Transverse colon (tissue), 4 donors: ENCODE data around the gene KRT74. TPM values are rescaled to one million over a fixed set of nuclear protein-coding genes. Genes with fewer than 3 reads are reported as not detected.

Experiments
- DNase-seq: peaks from one replicate; pipeline ENCODE4 v3.0.0-alpha.2; 2019
- H3K27ac ChIP-seq, 4 donors: fragments of 200-600 bp; sonication (generic); 2 replicates each; pipeline ENCODE4 v1.5.1; 2016 to 2018; ENCODE audit warnings: inconsistent platforms in 4 of 4
- H3K27me3 ChIP-seq: fragments of 200-600 bp; sonication (generic); 2 replicates; pipeline ENCODE4 v1.5.1; 2017; ENCODE audit warnings: inconsistent platforms
- H3K36me3 ChIP-seq, 4 donors: fragments of 200-600 bp; sonication (generic); 2 replicates each; pipeline ENCODE4 v1.5.1; 2017 to 2019; ENCODE audit warnings: inconsistent platforms in 4 of 4
- H3K4me1 ChIP-seq, 4 donors: fragments of 200-600 bp; sonication (generic); 2 replicates each; pipeline ENCODE4 v1.5.1; 2017 to 2020; ENCODE audit warnings: inconsistent platforms in 4 of 4
- H3K4me3 ChIP-seq, 4 donors: fragments of 200-600 bp; sonication (generic); 1 replicate in 1 of 4; 2 replicates in 3 of 4; pipeline versions ENCODE4 v1.5.1 to v1.6.1; 2017 to 2019; ENCODE audit warnings: inconsistent platforms in 4 of 4
- H3K9me3 ChIP-seq, 2 donors: fragments of 200-600 bp; sonication (generic); 2 replicates each; pipeline ENCODE4 v1.5.1; 2017 to 2019; ENCODE audit warnings: inconsistent platforms in 2 of 2
- EP300 ChIP-seq: sonication (generic); formaldehyde crosslinking; IDR thresholded peaks from one replicate; pipeline ENCODE4 v1.6.1; 2017; ENCODE audit warnings: antibody characterized with exemption, low read depth
- POLR2A ChIP-seq: fragments of 450-650 bp; IDR thresholded peaks from one replicate; pipeline ENCODE4 v1.6.1; 2016; ENCODE audit warnings: antibody characterized with exemption, mild to moderate bottlenecking, moderate library complexity
- POLR2AphosphoS5 ChIP-seq, 3 donors: sonication (generic); formaldehyde crosslinking; IDR thresholded peaks; one replicate each; pipeline ENCODE4 v1.6.1; 2016; ENCODE audit warnings: antibody characterized with exemption in 3 of 3
- WGBS, 2 donors: methylation state at CpG; one replicate each; pipeline ENCODE4 v1.1.5; 2018; ENCODE audit warnings: low coverage in 1 of 2; 5-methylcytosine and 5-hydroxymethylcytosine counted together
- in situ Hi-C, 4 donors: fragments of 200-750 bp; cut with MboI; loops; one replicate each; pipeline versions ENCODE4 v1.15.0 to v1.15.1; 2017; ENCODE audit warnings: low sequenced_read_pairs in 3 of 4, low pct_ligation_motif_present in 1 of 4, low pct_unique_long_range_greater_than_20kb in 1 of 4
- intact Hi-C: fragments of 100-400 bp; cut with DNase I; formaldehyde crosslinking; loops from one replicate; pipeline ENCODE4 v1.15.1; 2023; ENCODE audit warnings: low total_unique reads
- total RNA-seq, 4 donors: library from RNA; depleted of rRNA; stranded (reverse); fragments of >200 nt; gene quantifications; one replicate each; pipeline ENCODE4 v1.1.0, GENCODE V29; 2016
- TF ChIP-seq, protein P1 (sequence below), 5 experiments: fragments of 200-600 bp in 3 of 5; fragments of 450-650 bp in 2 of 5; sonication (generic) in 3 of 5; IDR thresholded peaks; 1 replicate in 2 of 5; 2 replicates in 3 of 5; pipeline ENCODE4 v1.5.1; 2016 to 2017; ENCODE audit warnings: antibody characterized with exemption in 5 of 5, inconsistent platforms in 3 of 5, mild to moderate bottlenecking in 2 of 5, moderate library complexity in 1 of 5

The KRT74 gene
- total RNA-seq, 4 donors from 2014 or later, result not detected

GRCh38 chr12:52539821-52540173 is 33.8 kb downstream of the KRT74 start:
- intact Hi-C loops (no loop called here), in situ Hi-C loops (no loop called here)
- H3K9me3 ChIP-seq, result no peaks in the 10 kb centered on the region
- no peak overlapping the region for H3K27ac ChIP-seq
- 78 to 94% methylated on average over 3 of the region's 3 CpGs for WGBS, 2 donors
- DNase-seq, result no peak
- TF ChIP-seq POLR2A (no peak), POLR2AphosphoS5 (IDR thresholded peaks at IDR 0.05) (no peak), EP300 (no peak)
- TF ChIP-seq, protein P1, sequence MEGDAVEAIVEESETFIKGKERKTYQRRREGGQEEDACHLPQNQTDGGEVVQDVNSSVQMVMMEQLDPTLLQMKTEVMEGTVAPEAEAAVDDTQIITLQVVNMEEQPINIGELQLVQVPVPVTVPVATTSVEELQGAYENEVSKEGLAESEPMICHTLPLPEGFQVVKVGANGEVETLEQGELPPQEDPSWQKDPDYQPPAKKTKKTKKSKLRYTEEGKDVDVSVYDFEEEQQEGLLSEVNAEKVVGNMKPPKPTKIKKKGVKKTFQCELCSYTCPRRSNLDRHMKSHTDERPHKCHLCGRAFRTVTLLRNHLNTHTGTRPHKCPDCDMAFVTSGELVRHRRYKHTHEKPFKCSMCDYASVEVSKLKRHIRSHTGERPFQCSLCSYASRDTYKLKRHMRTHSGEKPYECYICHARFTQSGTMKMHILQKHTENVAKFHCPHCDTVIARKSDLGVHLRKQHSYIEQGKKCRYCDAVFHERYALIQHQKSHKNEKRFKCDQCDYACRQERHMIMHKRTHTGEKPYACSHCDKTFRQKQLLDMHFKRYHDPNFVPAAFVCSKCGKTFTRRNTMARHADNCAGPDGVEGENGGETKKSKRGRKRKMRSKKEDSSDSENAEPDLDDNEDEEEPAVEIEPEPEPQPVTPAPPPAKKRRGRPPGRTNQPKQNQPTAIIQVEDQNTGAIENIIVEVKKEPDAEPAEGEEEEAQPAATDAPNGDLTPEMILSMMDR (IDR thresholded peaks at IDR 0.05), result no peak
- no peak overlapping the region for H3K4me3 ChIP-seq
- no peaks in the 10 kb centered on the region for H3K36me3 ChIP-seq
- no peaks in the 10 kb centered on the region for H3K27me3 ChIP-seq
- H3K4me1 ChIP-seq, result peaks cover 0 to 3% (median 0%) of the 10 kb centered on the region in 4 donors

DNA sequence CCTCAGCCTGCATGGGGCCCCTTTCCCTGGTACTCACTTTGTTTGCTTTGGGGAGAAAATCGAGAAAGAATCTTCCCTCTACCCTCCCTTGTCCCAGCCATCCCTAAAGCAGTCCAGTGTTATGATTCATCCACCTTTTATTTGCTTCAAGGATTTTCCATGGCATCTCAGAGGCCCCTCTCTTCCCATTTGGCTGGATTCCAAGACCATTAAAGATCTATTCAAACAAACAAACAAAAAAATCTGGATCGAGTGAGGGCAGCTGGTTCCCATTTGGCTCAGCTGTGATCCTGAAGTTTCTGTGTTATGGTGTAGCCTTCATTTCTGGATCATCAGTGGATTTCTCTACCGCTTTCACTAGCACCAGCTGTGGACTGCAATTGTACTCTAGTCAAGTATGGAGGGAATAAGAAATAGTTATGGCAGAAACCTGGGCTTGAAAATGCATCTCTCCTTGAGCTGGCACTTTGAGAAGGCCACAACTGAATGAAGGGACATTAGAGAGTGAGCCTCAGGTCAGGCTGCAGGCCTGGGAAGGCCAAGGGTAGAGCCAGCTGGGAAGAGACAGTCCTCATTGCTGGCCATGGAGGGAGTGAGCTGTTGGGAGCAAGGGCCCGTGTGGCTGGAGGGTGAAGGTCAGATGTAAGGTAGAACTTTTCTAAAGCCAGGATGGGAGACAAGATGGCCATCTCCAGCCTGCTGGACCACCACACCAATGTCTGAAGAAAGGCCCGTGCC is 34.4 kb downstream of the KRT74 start:
- no peak for DNase-seq
- Histone ChIP-seq H3K4me1 (peaks cover 0 to 3% (median 0%) of the 10 kb centered on the region in 4 donors), H3K27ac (no peak overlapping the region), H3K4me3 (no peak overlapping the region), H3K36me3 (no peaks in the 10 kb centered on the region), H3K27me3 (no peaks in the 10 kb centered on the region), H3K9me3 (no peaks in the 10 kb centered on the region)
- intact Hi-C loops (no loop called here), in situ Hi-C loops (no loop called here)
- WGBS, 2 donors, result 51 to 65% methylated on average over 4 to 5 of the region's 5 CpGs
- no peak for TF ChIP-seq POLR2A
- TF ChIP-seq POLR2AphosphoS5 (IDR thresholded peaks at IDR 0.05), result no peak
- TF ChIP-seq, protein P1 (IDR thresholded peaks at IDR 0.05), result no peak
- TF ChIP-seq EP300, result no peak

GRCh38 chr12:52537101-52537500 is 36.5 kb downstream of the KRT74 start:
- Histone ChIP-seq H3K27me3 (no peaks in the 10 kb centered on the region), H3K27ac (no peak overlapping the region), H3K36me3 (no peaks in the 10 kb centered on the region), H3K9me3 (no peaks in the 10 kb centered on the region), H3K4me3 (no peak overlapping the region), H3K4me1 (peaks cover 0 to 3% (median 0%) of the 10 kb centered on the region in 4 donors)
- TF ChIP-seq POLR2A, result no peak
- TF ChIP-seq EP300, result no peak
- TF ChIP-seq, protein P1 (IDR thresholded peaks at IDR 0.05), result no peak
- TF ChIP-seq POLR2AphosphoS5 (IDR thresholded peaks at IDR 0.05), result no peak
- DNase-seq, result no peak
- WGBS, 2 donors, result 63 to 71% methylated on average over 3 of the region's 3 CpGs
- intact Hi-C loops, result no loop called here
- in situ Hi-C loops, result no loop called here

- H3K4me3 ChIP-seq, result no peak overlapping the region
- H3K36me3 ChIP-seq, result no peaks in the 10 kb centered on the region
- in situ Hi-C loops (no loop called here), intact Hi-C loops (no loop called here)
- no peak for DNase-seq
- H3K27ac ChIP-seq, result no peak overlapping the region
- TF ChIP-seq EP300, result no peak
- no peak for TF ChIP-seq POLR2AphosphoS5 (IDR thresholded peaks at IDR 0.05)
- no peak for TF ChIP-seq POLR2A
- TF ChIP-seq, protein P1 (IDR thresholded peaks at IDR 0.05), result no peak
- 14 to 18% methylated on average over 1 of the region's 1 CpG for WGBS, 2 donors
- H3K9me3 ChIP-seq, result no peaks in the 10 kb centered on the region
- peaks cover 0 to 3% (median 0%) of the 10 kb centered on the region in 4 donors for H3K4me1 ChIP-seq
- H3K27me3 ChIP-seq, result no peaks in the 10 kb centered on the region
These were observed 38.1 kb downstream of the KRT74 start for GRCh38 chr12:52535574-52535973.
